ENCODE results near the gene LRRFIP1. TPM values are rescaled to one million over a fixed set of nuclear protein-coding genes. Genes with fewer than 3 reads are reported as not detected.
A peak's percentile ranks its signal among the peaks of the same experiment; 100 is the strongest.

LRRFIP1 gene
- total and polyA plus RNA-seq, 2 of the 13 experiments (the other 11 are each of a cell fraction or from before 2014, with no cell fraction given) = 15.9 to 40.5 TPM

- peak; percentile 41 for TF ChIP-seq PTBP1 (IDR thresholded peaks at IDR 0.05; ENCODE audit: low read depth, low read length, poor library complexity, severe bottlenecking)
- TF ChIP-seq FOXP1 (IDR thresholded peaks at IDR 0.05) = no peak
- TF ChIP-seq FOXP1 (CRISPR knock-in tag; IDR thresholded peaks at IDR 0.05) = no peak
- TF ChIP-seq ZNF33A (CRISPR knock-in tag; IDR thresholded peaks at IDR 0.05; ENCODE audit: borderline replicate concordance) = no peak
- TF ChIP-seq THAP7 (CRISPR knock-in tag; IDR thresholded peaks at IDR 0.05) = peak; percentile 70; the same call in 1 of the 2 replicates
- no peak for TF ChIP-seq CEBPB (IDR thresholded peaks at IDR 0.05; ENCODE audit: borderline replicate concordance, low read depth, low read length)
- TF ChIP-seq ZBTB25 (CRISPR knock-in tag; IDR thresholded peaks at IDR 0.05) = no peak
- TF ChIP-seq ZNF674 (CRISPR knock-in tag; IDR thresholded peaks at IDR 0.05; ENCODE audit: low read depth) = no peak
- TF ChIP-seq RNF219 (CRISPR knock-in tag; IDR thresholded peaks at IDR 0.05) = no peak
- no peak for TF ChIP-seq SMARCC2 (IDR thresholded peaks at IDR 0.05)
- no peak for TF ChIP-seq ZFX (CRISPR knock-in tag; IDR thresholded peaks at IDR 0.05; ENCODE audit: low read depth)
- TF ChIP-seq MYNN (CRISPR knock-in tag; IDR thresholded peaks at IDR 0.05; ENCODE audit: low read depth) = no peak
- no peak for TF ChIP-seq ZNF441 (CRISPR knock-in tag; IDR thresholded peaks at IDR 0.05; ENCODE audit: borderline replicate concordance)
- no peak for TF ChIP-seq IRF1 (CRISPR knock-in tag; IDR thresholded peaks at IDR 0.05; ENCODE audit: low read depth)
- 0 out of 2 replicates have a peak, but pooled peaks have one; percentile 56 for TF ChIP-seq ZKSCAN5 (CRISPR knock-in tag; IDR thresholded peaks at IDR 0.05)
- no peak for TF ChIP-seq SOX13 (IDR thresholded peaks at IDR 0.05)
- no peak for TF ChIP-seq SOX13 (CRISPR knock-in tag; conservative IDR thresholded peaks at IDR 0.05 in 1 of 2, IDR thresholded peaks at IDR 0.05 in 1 of 2)
- no peak for TF ChIP-seq TIGD3 (CRISPR knock-in tag; IDR thresholded peaks at IDR 0.05; ENCODE audit: borderline replicate concordance)
- TF ChIP-seq ZNF558 (CRISPR knock-in tag; IDR thresholded peaks at IDR 0.05; ENCODE audit: borderline replicate concordance) = no peak
- TF ChIP-seq ZNF513 (CRISPR knock-in tag; conservative IDR thresholded peaks at IDR 0.05) = no peak
- no peak for TF ChIP-seq ZNF7 (CRISPR knock-in tag; IDR thresholded peaks at IDR 0.05)
These were observed 46.0 kb downstream of the LRRFIP1 start (continued) for GRCh38 chr2:237673130-237674001.

Data from HepG2 (cell line).